HG03060 (cell line): ENCODE measurements around the gene CHST11.

Source experiments
- ATAC-seq: cut with Tn5 transposase; IDR thresholded peaks from one replicate; pipeline ENCODE4 v1.9.1; 2021; ENCODE audit warnings: low read depth, moderate number of reproducible peaks; ENCODE audit not compliant: unreplicated experiment

The CHST11 gene

GRCh38 chr12:104722601-104723534 lies 266.1 kb downstream of the CHST11 start:
- ATAC-seq, result no peak

- ATAC-seq, result no peak
Observed at GRCh38 chr12:104723895-104724294, 267.1 kb downstream of the CHST11 start.

DNA sequence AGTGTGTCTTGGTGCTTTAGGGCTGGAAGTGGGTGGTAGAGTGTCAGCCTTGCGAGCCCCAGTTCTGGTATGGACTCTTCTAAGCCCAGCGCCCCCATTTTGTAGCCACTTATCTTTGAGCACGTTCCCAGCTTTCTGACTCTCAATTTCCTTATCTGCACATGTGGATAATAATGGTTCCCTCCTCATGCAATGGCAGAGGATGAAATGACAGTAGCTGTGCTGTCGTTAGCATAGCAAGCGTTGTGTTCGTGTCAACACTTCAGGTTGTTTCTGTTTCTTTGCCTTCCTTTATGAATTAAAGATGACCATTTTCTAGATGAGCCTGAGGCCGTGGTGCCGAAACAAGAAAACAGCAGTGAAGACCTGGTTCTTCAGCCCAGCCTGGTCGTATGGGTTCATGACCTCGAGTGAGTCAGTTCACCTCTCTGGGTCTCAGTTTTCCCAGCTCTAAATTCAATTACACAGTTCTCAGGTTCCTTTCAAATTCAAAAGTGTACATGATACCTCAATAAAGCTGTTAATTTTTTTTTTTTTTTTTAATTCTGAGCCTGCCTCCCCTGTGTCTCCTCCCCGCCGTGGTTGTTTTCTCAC lies 268.3 kb downstream of the CHST11 start:
- no peak for ATAC-seq

GRCh38 chr12:104725610-104726009 lies 268.9 kb downstream of the CHST11 start:
- ATAC-seq, result no peak

GRCh38 chr12:104727726-104728465 lies 271.1 kb downstream of the CHST11 start:
- ATAC-seq, result no peak

DNA sequence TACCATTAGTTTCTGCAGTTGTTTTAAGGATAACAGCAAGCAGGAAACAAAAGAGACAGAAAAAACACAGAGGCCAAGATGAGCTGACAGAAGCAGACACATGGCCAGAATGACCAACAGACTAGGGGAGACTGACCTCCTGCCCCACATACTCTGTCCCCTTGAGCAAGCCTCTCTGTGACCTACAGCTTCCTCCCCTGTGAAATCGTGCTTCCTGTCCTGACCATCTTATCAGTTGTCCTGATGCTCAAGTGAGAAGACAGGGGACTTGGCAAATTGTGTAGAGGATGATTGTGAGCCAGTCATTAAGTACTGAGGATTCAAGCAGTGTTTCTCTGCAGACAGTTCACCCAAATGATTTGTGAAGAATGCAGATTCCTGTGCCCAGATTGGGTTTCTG lies 272.3 kb downstream of the CHST11 start:
- ATAC-seq, result no peak

DNA sequence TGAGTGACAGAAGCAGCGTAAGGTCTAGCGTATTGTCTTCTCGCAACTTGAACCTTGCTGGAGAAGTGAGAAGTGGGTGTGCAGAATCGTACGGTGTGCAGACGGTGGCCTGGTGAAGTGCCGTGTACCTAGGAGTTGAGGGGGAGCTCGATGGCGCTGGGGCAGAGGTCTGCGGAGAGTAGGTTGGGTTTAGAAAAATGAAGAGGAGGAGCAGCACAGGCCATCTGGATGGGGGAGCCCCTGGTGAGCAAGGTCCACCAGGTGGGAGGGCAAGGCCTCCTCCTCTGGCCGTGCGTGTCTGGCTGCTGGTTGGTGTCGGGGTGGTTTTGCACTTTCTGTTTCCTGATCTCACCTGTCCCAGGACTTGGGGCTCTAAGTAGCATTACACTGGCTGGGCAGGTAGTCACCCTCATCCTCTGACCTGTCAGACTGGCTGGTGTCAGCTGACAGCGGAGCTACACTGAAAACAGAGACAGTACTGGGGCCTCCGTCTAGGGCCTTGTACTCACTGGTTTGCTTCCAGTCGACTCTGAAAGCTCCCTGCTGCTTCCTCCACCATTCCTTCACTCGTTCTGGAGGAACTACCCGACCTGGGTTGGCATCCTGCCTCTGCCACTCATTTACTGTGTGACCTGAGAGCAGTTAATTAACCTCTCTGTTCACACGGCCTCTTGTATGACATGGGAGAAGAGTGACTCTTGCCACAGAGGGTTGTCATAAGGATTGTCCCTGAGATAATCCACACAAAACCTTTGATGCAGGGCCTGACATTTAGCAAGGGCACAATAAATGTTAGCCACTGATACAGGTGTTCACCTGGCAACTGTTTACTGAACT lies 273.1 kb downstream of the CHST11 start:
- ATAC-seq, result no peak

DNA sequence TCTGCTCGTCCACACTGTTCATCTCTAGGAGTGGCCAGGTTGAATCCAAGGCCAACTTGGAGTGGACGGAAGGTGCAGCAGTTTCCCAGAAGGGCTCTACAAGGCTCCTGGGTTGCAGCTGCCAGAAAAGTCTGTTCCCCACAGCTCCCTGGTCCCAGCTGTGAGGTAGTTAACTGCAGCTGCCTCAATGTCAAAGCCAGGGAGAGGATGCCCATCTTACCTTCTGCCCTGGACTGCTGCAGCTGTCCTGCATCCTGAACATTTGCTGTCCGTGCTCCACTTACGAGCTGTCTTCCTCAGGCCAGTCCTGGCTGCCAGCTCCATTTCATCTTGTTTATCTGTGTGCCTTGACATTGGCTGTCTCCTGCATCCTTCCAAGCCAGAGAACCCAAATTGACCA lies 274.0 kb downstream of the CHST11 start:
- ATAC-seq, result no peak

GRCh38 chr12:104733717-104734175 lies 277.0 kb downstream of the CHST11 start:
- no peak for ATAC-seq

- no peak for ATAC-seq
Observed at GRCh38 chr12:104734541-104735095, 277.9 kb downstream of the CHST11 start.

DNA sequence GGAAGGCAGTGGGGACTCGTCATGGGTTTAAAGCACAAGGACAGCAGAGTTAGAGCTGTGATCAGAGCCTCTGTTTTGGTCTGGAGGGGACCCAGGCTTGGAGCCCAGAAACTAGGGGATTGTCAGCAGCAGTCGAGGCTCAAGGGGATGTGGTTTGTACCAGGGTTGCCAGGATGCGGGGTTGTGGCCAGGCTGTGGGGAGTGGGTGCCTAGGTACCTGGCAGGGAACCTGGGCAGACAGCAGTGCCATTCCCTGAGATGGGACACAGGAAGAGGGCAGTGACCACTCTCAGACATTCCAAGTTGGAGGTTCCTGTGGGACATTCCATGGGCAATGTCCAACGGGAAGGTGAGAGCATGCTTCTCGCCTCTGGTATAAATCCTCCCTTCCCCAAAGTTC lies 279.1 kb downstream of the CHST11 start:
- ATAC-seq, result no peak

- ATAC-seq, result no peak
Observed at GRCh38 chr12:104736307-104736706, 279.6 kb downstream of the CHST11 start.

- ATAC-seq, result no peak
Observed at GRCh38 chr12:104737113-104737512, 280.4 kb downstream of the CHST11 start.

DNA sequence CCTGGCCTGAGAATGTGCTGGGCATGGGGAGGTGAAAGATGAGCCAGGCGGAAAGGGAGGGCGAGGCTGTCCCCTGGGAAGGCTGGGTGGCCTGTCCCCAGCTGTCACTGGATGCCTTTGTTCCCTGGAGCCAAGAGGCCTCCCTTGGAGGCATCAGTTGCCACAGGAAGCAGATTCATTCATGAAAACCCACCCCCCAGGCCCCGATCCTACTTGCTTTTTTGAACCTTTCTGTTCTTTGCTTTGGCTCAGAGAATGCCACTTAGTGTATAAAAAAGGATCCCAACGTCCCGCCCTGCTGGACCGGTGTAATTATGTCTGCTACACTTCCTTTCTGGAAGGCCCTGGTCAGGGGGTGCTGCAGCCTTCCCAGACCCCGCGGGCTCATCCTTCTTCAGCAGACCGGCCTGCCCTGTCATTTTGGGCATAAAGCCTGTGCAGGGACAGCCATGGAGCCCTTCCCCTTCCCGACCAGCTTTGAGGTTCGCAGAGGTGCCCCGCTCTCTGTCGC lies 281.1 kb downstream of the CHST11 start:
- ATAC-seq, result no peak

DNA sequence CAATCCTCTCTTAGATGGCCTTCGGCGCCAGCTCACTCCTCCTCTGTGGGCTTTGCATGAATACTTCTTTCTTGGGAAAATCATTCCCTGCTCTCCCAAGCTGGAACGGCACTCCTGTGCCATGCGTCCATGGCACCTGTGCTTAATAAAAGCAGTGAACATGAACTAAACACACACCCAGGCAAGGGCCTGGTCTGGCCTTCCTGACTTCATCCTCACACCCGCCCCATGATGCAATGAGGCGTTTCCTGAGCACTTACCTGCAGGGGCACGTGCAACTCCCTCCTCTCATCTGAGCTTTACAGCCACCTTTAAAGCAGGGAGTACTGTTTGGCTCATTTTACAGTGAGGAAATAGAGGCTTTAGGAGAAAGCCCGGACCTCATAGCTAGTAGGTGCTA lies 281.6 kb downstream of the CHST11 start:
- ATAC-seq, result no peak

DNA sequence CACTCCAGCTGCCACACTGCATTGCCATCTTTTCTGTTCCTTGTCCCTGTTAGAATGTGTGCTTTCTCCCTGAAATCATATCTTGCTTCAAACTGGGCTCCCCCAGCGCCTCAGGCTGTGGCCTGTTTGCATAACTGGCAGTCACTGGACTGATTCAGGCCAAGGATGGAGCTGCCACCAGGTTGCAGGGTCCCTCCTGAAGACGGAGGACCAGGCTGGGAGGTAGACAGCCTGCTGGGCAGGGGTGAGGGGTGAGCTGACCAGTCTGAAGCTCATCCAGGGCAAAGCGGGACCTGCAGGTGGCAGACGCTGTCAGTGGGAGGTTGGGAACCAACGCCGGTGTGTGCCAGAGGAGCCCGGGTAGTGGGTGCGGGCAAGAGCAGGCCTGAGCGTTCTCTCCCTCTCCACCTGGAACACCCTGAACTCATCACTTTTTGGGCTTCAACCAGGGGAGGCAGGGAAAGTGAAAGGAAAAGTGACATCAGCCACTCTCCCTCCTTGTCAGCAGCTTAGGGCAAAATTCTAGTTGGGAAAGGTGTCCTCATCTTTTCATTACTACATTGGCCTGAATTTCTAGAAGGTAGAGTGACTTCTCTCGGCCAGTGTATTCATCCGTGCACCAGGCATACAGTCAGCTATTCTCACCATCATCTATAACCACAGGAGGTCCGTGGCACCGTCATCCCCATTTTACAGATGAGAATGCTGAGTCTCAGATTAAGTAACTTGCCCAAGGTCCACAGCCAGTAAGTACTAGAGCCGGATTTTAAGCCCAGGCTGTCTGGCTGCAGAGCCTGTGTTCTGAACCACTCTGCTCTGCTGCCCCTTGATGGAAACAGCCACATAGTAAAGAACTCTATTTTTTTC lies 282.3 kb downstream of the CHST11 start:
- ATAC-seq, result no peak

DNA sequence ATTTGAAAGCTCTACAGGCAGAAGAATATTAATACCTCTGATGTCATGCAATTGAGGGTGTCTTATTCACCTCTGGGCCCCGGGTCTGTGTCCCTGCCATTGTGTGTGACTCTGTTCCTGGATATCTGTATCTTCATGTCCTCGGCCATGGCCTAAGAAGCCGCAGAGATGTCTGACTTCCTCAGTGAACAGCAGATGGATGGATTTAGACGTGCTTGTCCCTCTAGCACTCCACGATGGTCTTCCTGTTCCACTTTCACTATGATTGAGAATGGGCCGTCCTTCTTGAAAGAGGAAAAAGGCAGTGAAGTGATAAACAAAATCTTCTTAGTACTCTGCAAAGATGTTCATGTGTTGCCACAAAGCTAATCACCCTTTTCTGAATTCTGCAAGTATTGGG lies 283.9 kb downstream of the CHST11 start:
- peak; percentile 50 for ATAC-seq

DNA sequence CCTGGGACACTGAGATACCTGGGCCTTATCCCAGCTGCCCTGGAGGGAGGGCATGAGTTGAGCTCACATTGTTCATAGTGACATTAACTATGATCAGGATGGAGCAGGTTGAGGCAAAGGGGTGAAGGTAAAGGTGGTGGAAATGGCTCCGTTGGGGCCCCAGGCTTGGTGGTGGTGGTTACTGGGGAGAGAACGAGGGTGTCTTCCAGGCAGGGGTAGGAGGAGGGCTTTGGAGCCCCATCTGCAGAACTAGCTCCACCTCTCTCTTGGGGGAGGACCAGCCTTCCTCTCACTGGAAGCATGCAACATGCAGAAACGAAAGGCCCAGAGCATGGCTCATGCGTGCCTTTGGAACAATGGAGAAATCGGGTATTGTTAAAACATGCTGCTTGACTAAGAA lies 284.3 kb downstream of the CHST11 start:
- ATAC-seq, result no peak
